Jurkat, Clone E6-1 (cell line): Measurements from ENCODE around the gene AGGF1.
"Not testable (repeated sequence)": the region's sequence is repeated elsewhere in the genome, so short reads cannot be mapped to it uniquely, and the experiment has no call there.

ENCODE experiments used
- DNase-seq: peaks from one replicate; pipeline ENCODE4 v3.0.0-alpha.2; 2011; ENCODE audit warnings: low read depth, low spot score
- H3K4me3 ChIP-seq: 2 replicates; pipeline ENCODE4 v1.5.1; 2011; ENCODE audit warnings: mild to moderate bottlenecking, low read length, control low read depth, moderate library complexity

The AGGF1 gene

GRCh38 chr5:77082280-77082679 is 52.1 kb downstream of the AGGF1 start:
- H3K4me3 ChIP-seq: no peak overlapping the region
- DNase-seq: no peak

GRCh38 chr5:77083088-77083487 is 52.9 kb downstream of the AGGF1 start:
- DNase-seq: no peak

GRCh38 chr5:77086368-77086688 is 56.1 kb downstream of the AGGF1 start:
- no peak for DNase-seq
- H3K4me3 ChIP-seq: peak overlapping the region; percentile 87

More at GRCh38 chr5:77083088-77083487, 52.9 kb downstream of the AGGF1 start:
- no peak overlapping the region for H3K4me3 ChIP-seq

- peak within 1 kb of the TSS; percentile 87 for H3K4me3 ChIP-seq
- DNase-seq: peak; percentile 80
Observed at GRCh38 chr5:77086689-77087483, 56.7 kb downstream of the AGGF1 start, which contains the start of gene ZBED3. TSS of gene ZBED3 (minus strand) at chr5:77087285. CDS start at chr5:77077878, 9,407 bp downstream.

GRCh38 chr5:77087484-77088261 is 57.5 kb downstream of the AGGF1 start:
- H3K4me3 ChIP-seq: peak overlapping the region; percentile 87
- no peak for DNase-seq

GRCh38 chr5:77095189-77095588 is 65.0 kb downstream of the AGGF1 start:
- DNase-seq: no peak
- no peak overlapping the region for H3K4me3 ChIP-seq

GRCh38 chr5:77101298-77101697 is 71.1 kb downstream of the AGGF1 start:
- no peak overlapping the region for H3K4me3 ChIP-seq
- no peak for DNase-seq

- H3K4me3 ChIP-seq: no peak overlapping the region
- no peak for DNase-seq
Observed at GRCh38 chr5:77102549-77102948, 72.3 kb downstream of the AGGF1 start.

GRCh38 chr5:77103457-77103856 is 73.3 kb downstream of the AGGF1 start:
- H3K4me3 ChIP-seq: no peak overlapping the region
- DNase-seq: no peak

GRCh38 chr5:77104813-77105212 is 74.6 kb downstream of the AGGF1 start:
- no peak for DNase-seq
- no peak overlapping the region for H3K4me3 ChIP-seq

GRCh38 chr5:77107035-77107434 is 76.8 kb downstream of the AGGF1 start:
- not testable (repeated sequence) for DNase-seq, H3K4me3 ChIP-seq
